SH-SY5Y (cell line): ENCODE results near the gene FRMD4A.

Experiments
- GATA2 ChIP-seq: IDR thresholded peaks from 2 replicates; pipeline ENCODE4 v1.6.1; 2011; ENCODE audit warnings: mild to moderate bottlenecking, low read depth, low read length
- GATA3 ChIP-seq: IDR thresholded peaks from 2 replicates; pipeline ENCODE4 v1.6.1; 2011; ENCODE audit warnings: low read depth, mild to moderate bottlenecking, low read length, moderate library complexity

Gene FRMD4A

DNA sequence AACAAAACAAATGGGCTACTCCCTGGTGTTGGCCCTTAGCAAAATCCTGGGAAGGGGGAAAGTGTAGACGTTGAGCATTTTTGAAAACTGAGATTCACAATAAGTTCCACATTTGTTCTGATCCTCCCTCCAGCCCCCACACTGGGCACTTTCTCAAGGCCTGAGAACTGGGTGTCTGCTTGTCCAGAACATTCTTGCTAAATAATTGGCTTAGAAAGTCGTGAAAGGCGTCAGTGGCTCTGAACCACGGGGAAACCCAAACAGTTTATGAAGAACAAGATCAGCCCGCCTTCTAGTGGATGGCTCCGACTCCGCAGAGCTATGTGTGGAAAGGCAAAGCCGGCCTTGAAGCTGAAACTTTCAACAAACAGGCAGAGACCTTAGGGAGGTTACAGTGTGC, 373.9 kb downstream of the FRMD4A start:
- TF ChIP-seq GATA2 = no peak

DNA sequence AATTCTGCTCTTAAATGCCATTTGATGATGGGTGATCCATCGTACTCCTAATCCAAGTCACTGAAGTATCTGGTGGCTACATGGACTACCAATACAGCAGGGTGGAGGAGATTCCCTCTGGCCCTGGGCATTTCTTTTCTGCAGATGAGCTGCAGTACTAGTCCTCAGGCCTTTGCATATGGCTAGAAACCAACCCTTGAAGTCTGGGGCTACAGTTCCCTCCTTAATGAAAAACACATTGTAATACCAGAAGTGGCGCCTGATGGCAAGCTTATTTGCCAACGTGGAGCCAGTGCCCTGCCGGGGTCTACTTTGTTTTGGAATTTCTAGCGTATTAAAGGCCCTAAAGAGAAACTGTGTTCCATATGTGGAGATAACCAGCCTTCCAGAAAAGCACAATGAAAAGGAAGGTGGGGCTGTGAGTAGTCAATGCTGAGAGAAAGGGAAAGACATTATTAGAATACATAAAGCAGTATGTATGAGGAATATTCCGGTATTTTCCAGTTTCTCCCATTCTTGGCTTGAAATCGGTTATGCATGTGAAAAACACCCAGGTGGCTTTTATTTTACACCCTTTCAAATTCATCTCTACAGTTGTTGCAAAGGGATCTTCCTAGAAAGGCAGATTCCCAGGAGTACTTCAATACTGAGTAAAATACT, 375.2 kb downstream of the FRMD4A start:
- TF ChIP-seq GATA2 (no peak), GATA3 (no peak)

DNA sequence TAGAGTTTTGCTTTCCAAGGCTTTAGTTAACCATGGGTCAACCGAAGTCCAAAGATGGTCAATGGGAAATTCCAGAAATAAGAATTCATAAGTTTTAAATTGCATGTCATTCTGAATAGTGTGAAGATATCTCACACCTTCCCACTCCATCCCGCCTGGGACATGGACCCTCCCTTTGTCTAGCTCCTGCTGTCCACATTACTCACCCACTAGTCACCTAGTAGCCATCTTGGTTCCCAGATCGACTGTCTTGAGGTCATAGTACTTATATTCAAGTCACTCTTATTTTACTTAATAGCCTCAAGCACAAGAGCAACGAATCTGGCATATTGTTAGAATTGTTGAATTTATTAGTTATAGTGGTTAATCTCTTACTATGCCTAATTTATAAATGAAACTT, 377.4 kb downstream of the FRMD4A start:
- no peak for TF ChIP-seq GATA2

DNA sequence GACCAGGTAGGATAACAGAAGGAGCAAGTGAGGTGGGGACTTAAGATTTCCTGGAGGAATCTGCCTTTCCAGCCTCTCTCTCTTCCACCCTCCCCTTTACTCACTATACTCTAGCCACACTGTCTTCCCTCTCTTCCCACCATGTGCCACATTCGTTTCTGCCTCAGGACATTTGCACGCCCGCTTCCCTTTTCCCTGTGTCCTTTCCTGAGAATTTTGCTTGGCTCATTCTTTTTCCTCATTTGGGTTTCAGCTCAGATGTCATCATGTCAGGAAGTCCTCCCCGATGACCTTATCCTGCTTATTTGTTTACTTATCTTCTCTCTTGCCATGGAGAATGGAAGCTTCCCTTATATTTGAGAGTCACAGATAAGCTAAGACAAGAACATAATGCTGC, 380.2 kb downstream of the FRMD4A start:
- no peak for TF ChIP-seq GATA3
- TF ChIP-seq GATA2 = no peak

DNA sequence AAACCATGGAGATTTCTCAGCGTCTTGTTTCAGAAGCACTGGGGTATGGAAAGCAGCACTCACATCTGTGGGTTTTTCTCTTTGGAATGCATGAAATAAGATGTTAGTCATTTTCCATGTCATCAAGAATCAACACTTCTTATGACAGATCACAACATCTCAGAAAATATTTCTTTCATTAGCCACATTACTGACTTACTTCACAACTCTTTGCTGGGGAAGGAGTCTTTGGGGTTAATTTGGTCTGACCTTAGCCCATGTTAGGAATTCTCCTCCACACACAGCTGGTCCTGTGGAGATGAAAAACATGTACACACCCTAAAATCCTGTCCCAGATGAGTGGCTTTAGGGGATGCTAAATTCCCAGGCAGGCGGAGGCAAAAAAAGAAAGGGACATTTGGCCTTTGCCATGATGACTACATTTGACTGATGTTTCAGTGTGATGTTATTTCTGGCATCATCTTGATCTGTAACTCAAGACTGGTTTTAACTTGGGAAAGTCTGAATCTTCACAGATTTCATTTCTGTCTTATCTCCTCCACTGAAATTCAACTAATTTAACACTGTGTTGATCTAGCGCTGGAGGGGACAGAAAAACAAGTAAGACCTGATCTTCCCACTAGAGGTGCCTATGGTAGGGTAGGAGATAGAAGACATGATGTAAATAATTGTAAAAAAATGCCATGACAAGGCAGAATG, 380.7 kb downstream of the FRMD4A start:
- no peak for TF ChIP-seq GATA3
- no peak for TF ChIP-seq GATA2

DNA sequence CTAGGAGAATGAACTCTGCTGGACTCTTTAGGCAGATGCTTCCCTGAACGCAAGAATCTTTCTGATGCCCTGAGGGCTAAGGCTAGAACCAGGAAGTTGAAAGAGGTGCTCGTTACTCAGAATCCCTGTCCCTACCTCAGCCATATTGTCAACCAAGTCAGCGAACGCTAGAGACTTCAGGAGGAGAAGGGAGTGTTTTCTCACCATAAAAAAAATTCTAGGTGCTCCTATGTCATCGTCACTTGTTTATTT, 384.6 kb downstream of the FRMD4A start:
- TF ChIP-seq GATA2 (no peak), GATA3 (no peak)

DNA sequence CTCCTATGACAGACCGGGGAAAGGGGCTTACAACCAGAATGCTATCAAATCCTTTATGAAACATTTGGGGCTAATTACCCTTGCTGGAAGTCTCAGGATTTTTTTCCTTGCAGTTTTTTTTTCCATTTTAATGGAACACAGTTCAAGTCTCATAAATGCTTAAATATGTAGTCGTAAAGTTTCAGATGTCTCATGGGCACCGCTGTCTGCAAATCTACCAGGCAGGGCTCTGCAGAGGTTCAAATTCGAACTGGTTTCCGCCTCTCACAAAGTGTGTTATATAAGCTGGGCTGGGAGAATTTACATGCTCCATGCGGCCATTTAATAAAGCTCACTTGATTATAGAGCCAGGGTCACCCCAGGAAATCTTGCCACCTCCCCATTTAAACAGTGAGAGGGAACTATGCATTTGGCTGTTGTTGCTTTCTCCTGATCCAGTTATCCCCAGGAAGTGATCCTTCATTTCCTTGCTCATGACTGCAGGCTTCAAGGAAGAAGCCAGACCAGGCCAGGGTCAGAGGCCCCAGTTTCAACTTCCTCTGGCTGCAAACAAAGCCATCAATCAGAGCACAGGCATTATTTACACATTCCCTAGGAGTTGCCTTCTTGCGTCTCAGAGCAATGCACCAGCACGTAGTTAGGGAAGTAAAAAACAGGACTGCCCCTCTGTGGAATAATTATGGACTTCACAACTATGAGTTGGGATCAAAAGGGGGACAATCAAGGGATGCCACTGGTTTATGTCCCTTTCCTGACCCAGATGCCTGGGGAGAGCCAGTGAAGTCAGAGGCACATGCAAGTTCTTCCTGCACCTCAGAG, 385.1 kb downstream of the FRMD4A start:
- TF ChIP-seq GATA2 (no peak), GATA3 (no peak)

DNA sequence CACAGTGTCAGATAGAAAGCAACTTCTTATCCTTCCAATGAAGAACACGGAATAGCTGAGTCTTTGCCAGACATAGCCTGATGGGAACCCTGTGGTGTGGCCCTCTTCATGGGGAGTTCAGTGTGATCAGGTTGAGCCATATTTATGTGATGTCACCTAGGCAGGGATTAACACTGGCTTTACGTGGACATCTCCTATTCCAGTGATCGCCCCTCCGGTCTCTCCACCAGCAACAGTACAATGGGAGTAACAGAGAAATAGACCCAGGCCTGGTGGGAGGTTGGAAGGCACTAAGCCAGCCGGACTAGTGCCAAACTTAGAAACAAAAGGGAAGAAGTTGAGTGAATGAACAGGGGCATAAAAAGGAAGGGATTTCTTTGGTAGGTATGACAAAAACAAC, 385.9 kb downstream of the FRMD4A start:
- no peak for TF ChIP-seq GATA3
- no peak for TF ChIP-seq GATA2

DNA sequence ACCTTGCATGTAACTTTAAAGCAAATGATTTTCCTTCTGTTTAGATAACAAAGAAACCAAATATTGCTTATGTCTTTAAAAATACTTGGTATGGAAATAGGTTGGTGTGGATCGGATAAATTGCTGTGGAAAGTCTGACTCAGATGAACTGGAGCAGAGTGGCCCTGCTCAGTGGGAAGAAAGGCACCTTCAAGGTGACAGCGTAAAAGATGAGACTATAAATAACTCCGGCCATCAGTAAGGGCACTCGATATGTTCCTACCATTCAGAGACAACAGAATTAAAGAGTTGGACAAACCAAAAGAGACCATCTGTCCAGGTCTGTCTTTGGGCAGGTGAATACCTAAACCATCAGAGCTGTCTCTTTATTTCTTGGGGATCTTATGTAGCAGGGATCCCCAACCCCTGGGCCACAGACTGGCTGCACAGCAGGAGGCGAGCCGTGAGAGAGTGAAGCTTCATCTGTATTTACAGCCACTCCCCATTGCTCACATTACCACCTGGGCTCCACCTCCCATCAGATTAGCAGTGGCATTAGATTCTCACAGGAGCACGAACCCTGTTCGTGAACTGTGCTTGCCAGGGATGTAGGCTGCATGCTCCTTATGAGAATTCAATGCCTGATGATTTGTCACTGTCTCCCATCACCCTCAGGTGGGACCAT, 386.9 kb downstream of the FRMD4A start:
- TF ChIP-seq GATA2 (no peak), GATA3 (no peak)

DNA sequence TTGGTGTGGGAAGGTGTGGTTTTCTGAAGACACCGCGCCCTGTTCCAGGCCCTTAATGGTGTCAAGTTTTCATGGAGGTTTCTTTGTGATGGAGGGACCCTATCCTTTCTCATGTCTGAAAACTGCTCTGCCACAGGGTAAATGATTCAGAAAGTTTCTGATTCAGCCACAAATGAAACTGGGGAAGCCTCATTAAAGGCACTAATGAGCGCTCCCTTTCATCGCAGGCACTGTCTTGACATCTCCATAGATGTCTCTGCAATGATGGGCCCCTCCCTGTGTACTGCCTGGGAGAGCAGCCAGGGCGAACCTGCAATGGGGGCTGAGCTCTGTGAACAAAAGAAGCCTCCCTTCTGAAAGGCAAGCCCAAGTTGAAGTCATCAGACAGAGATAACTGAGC, 388.7 kb downstream of the FRMD4A start:
- TF ChIP-seq GATA3 = no peak
- no peak for TF ChIP-seq GATA2

DNA sequence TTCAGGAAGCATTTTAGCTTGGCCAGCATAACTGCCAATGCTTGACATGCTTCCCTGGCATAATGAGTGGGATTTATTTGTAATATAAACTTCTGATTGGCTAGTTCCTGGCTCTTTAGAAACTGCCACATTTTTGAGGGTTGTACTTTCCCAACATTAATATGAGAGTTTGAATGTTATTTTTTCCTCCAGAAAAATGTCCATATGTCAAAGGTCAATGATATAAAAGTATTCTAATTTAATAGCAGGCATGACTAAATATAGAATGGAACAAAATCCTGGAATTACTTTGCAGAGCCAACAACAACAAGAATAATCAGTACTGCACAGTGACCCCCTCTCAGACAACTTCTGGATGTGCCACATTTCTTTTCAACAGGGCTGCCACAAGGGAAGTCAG, 391.3 kb downstream of the FRMD4A start:
- TF ChIP-seq GATA2 (no peak), GATA3 (no peak)

DNA sequence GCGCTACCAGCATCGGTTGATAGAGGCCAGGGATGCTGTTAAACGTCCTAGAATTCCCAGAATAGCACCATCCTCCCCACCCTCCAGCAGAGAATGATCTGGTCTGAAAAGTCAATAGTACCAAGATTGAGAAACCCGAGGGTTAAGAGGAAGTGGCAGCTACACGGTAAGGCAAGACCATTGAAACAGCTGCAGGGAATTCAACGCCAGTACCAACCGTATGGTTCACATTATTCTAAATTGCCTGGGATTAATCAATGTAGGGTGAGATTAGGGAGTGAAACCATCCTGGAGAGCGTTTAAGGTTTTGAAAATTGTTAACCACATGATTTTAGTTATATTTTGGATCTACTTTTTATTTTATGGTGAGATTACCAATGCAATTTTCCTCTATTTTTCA, 391.8 kb downstream of the FRMD4A start:
- TF ChIP-seq GATA2 (no peak), GATA3 (no peak)

DNA sequence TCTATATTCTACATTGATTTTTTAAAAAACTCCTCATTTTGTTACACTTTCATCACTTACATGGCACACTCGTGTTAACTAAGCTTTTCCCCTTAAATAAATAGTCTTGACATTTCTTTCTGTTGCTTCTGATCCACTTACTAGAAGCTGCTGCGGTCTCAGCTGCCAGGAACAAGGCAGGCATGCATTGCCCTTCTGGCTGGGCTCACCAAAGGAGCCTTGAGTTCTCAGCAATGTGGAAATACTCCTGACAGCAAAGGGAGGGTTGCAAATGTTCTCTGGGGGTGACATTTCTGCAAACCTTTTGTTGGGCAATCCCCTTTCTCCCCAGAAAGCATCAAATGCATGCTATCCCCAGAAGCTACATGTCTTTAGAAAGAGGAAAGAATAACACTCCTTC, 393.9 kb downstream of the FRMD4A start:
- TF ChIP-seq GATA2 = no peak

DNA sequence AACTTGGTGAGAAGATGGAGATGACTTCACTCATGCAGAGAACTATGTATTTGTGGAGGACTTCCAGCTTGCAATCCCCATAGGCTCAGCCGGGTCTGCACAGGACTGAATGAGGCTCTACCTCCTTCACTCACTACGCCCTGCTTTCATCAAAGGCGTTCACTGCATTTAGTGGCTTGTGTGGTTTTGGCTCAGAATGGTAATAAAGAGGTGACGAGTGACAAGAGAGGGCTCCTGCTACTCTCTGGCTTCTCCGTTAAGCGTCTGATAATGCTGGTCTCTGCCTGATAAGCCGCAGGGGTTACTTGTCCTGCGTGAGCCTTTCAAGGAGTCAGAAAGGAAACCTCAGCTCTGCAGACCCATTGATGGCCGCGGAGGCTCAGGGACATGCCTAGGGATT, 400.6 kb downstream of the FRMD4A start:
- TF ChIP-seq GATA3 = no peak
- TF ChIP-seq GATA2 = no peak

DNA sequence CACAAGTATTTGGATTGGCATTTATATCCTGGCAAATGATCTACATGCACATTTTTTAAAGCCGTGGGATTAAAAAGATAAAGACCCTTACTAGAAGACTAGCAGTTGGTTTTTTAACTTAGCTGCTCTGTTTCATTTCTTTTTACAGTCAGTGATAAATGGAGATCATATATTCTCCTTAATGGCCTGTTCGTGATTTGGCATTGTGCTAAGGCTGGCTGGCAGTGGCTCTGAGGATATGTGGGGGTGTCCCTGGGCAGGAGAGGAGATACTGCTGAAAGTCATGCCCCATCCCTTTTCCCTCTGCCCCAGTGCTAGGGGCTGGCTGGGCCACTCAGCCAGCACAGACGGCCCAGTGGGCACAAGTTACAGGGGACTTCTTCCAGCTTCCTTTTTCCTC, 402.3 kb downstream of the FRMD4A start:
- no peak for TF ChIP-seq GATA2
- no peak for TF ChIP-seq GATA3
